Stimulated activated CD8-positive, alpha-beta memory T cell treated with anti-CD3 and anti-CD28 coated beads, Interleukin-15, amount 100 ng/mL, for 48 hours (primary cell): ENCODE data around the gene RPL27A.

Experiments used
- DNase-seq, 2 donors: peaks; one replicate each; pipeline ENCODE4 v3.0.0-alpha.2; 2020; ENCODE audit warnings: low read depth in 2 of 2

Gene RPL27A

DNA sequence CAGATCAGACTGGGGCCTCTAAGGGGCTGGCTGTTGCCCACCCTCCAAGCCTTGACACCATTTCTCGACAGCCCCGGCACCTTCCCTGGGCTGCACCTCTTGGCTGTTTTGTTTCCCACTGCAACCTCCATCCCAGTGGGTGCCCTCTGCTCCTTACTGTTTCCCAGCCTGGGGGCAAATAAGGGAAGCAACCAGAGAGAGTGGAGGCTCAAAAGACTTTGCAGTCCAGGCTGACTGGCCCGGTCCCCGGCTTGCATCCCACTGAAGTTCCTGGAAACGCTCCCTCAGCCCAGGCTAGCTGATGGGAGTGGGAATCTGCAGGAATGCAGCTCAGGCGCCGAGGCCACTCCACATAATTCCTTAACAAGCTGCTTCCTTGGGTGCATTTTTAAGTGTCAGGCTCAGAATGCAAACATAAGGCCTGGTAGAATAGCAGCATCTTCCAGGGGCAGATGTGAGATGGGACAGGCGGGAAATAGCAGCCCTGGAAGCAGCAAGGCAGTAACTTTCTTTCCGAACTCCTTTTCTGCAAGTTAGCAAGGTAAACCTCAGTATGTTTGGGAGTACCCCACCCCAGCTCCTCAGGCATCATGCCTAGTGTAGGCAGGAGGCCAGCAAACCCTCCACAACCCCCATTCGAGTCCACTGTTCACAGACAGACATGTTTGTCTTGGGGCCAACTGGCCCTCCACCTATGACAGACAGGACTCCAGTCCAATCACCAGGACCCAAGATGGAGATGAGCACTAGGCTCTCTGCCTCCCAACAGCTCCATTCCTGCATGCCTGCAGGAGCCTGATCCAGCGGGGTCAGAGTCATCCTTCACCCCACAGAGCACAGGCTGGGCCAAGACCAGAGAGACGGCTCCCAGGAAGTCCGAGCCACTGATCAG, 39.3 kb downstream of the RPL27A start:
- DNase-seq: no peak

DNA sequence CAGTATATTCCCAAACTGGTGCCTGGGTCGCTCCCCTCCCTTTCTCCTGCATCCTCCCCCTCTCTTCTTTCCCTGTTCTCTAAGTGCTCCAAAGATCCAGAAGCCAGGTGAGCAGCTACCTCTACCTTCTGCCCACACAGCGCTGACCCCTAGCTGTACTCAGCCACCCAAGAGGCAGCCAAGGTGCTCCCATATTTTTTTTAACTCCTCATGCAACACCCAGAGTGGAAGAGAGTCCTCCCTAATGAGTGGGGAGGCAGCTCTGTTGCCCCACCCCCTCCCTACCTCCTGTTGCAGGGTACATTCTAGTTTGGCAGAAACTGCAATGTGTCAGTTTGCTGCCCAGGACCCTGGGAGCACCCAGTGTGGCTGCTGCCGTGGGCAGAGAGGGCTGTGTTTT, 40.2 kb downstream of the RPL27A start:
- no peak for DNase-seq

DNA sequence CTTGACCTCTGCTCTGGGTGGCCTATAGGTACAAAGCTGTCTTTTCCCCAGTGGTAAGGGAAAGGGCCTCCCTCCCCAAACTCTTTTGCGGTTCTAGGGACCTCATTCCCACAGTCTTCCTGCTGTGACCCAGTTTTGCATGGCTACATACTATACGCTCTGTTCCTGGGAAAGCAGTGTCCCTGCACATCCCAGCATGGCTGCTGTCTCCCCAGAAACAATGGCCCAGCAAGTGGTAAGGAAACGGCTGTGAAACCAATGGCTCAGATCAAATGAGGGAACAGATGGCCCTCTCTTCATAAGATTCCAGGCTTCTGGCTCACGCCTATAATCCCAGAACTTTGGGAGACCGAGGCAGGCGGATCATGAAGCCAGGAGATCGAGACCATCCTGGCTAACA, 41.1 kb downstream of the RPL27A start:
- no peak for DNase-seq

DNA sequence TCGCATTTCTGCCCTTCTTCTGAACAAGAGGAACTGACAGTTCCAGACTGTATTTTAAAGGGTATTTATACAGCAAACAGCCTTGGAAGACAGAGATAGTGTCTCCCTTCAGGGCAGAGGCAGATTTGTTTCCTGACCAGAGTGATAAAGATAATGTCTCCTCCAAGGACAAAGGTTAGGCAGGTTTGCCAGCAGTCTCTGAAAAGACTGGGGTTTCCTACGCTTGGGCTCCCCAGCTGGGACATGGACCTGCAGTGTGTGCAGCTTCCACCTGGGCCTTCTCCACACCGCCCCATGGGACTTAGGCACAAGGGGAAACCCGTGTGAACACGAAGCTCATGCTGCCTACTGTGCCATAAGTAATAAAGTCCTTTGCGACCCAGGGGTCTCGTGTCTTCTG, 42.1 kb downstream of the RPL27A start:
- no peak for DNase-seq

DNA sequence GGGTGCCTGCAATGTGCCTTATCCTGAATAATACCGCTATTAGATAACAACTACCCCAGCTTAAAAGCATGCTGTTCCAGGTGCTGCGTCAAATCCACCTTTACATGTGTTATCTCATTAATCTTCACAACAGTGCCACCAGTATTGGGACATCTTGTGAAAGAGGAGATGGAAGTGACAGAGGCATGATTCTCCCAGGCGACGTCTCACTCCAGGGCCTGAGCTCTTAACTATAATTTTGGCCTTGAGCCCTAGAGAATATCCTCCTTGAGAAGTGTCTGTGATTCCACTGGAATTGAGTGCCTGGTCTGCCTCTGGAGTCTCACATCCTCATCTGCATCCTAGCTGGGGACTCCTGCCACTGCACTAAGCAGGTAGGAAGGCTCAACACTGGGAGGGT, 43.8 kb downstream of the RPL27A start:
- no peak for DNase-seq

DNA sequence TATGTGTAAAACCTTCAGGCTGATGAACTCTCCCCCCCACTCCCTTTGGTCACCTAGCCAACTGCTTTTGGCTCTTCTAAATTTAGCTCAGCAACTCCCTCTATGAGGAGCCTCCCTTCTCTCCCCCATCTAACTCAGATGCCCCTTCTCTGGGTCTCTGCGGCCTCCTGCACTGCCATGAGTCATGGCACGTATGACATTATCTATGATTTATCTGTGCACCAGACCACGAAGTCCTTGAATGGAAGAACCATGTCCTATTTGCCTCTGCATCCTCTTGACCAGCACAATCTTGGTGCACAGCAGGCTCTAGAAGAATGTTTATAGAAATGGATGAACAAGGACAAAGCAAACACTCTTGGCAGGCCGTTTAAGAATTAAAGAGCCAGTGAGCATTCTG, 46.0 kb downstream of the RPL27A start:
- DNase-seq: no peak

DNA sequence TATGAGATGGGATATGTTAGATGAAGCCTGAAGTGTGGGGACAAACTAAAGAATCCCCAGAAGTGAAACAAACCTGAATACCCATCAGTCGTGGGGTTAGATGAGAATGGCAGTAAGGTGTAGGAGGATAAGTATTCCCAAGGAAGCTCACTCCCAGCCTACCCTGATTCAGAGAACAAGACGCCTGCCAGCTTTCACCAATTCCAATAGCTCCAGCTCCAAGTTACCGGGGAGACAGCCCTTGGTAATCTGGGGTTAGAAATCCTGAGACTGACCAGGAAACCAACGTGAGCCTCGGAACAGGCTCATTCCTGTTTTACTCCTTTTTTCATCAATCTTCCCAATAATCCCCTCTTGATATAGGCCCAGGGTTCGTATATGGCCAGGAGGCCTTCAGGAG, 46.5 kb downstream of the RPL27A start:
- DNase-seq: no peak

DNA sequence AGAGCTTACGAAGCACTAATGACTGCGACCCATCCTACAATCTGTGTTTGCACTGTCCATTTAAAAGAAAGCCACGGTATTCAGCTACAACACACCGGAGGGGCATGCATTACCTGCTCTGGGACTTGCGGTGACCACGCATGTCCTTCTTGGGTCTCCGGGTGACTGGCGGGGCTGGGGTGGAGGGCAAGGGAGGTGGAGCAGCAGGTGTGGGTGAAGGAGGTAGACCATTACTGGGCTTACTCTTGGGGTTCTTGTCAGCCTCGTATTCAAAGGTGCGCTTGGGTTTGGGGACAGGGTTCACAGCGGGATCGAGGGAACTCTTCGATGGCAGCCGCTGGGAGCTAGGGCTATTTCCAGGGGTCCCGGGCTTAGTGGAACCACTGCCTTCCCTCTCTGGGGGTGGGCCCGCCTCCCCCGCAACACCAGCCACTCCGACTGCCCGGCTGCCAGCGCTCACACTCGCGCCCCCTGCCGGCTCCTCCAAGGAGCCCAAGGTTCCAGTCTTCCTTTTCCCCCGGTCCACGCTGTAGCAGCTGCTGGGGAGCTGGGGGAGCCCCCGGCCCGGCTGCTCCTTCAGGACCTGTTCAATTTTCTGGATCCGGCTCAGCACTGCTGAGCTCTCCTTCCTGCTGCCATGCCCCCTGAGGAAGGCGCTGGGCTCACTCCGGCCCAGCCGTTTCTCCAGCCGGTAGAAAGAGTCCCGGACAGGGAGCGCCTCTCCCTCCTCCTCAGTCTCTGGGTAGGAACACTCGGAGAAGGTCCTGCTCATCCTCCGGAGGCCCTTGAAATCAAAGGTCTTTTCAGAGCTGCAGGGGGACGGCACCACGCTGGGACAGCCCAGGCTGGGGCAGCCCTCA, 47.5 kb downstream of the RPL27A start:
- DNase-seq: no peak

DNA sequence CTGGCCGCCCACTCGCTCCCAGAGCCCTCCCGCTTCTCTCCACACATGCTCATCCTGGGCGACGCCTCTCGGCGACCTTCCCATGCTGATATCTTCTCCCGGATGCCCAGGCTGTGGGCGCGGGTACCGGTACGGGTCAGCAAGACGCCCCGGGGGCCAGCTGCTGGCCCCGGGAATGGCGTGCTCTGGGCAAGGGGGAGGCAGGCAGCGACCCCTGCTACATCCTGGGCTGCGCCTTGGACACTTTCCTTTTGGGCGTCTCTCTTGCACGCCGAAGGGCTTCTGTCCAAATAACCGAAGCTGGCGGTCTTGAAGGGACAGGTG, 48.1 kb downstream of the RPL27A start:
- DNase-seq: no peak

DNA sequence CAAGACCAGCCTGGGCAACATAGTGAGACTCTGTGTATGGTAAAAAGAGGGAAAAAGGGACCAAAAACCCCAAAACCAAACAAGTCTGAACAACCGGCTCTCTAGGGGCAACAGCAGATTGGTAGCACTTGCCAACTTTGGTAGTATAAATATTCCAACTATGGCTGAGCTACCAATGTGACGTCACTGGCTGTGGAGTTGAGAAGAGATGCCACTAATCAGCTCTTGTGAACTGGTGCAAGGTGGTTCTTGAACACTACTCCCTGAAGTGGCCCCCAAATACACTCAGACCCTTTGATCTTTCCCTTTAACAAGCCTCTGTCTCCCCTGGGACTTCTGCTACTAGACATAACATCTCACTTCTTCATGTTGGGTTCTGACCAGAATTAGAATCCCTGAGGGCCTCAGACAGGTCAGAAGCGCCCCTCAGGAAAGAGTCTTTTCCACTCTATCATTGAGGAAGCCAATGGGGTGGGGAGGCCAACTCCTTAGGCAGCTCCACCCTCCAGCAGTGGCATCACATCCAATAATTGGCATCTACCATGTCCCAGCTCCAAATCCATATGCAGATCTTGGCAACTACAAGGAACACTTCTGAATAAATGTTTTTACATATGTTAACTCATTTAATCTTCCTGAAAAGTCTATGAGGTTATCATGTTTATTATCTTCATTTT, 49.2 kb downstream of the RPL27A start:
- DNase-seq: no peak

DNA sequence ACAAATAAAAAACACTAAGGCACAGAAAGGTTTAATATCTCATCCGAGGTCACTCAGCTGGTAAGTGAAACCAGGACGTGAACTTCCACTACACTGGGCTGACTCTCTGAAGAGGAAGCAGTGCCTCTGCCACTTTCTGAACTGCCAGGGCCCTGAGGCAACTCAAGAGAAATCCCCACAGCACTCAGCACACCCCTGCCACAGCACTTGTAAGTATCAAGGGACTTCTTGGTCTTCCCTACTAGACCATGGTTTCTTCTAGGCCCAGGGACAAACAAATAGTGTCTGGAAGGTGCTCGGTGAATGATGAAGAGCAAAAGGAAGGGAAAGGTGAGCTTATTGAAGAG, 49.7 kb downstream of the RPL27A start:
- no peak for DNase-seq

DNA sequence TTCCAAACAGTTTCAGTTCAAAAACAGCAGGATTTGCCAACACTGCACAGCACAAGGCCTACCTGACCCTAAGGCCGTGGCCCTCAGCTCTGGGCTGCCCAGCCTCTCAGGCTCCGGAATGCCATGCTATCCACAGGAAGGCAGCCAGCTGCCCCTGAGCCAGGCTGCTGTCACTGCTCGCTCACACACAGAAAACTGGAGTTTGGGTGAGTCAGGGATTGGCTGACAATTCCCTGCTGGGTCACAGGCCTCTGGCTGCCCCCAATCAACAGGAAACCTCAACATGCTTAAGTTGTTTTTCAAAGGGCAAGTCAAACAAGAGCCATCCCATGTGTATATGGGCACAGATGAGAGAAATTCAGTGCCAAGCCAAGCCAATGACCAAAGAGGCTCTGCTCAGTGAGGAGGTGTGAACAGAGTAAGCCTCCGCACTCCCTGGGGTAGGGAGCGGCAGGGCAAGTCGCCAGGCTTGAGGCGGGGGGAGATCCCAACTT, 50.2 kb downstream of the RPL27A start:
- no peak for DNase-seq

DNA sequence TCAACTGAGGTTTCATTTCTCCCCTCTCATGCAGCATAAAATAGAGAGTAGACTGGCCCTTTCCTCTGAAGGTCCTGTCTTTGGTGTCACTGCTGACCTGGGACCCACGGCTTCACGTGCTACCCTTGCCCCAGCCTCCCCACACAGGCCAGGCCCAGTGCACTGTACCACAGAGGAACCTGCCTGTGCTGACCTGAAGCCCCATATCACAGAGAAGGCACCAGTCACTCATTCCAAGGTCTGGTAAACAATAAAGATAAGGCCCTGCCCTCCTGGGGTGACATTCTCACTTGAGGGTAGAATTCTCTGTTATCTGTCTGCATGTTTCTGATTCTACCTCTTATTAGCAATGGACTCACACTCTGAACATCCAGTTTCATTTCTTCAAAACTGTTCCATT, 51.3 kb downstream of the RPL27A start:
- DNase-seq: no peak

DNA sequence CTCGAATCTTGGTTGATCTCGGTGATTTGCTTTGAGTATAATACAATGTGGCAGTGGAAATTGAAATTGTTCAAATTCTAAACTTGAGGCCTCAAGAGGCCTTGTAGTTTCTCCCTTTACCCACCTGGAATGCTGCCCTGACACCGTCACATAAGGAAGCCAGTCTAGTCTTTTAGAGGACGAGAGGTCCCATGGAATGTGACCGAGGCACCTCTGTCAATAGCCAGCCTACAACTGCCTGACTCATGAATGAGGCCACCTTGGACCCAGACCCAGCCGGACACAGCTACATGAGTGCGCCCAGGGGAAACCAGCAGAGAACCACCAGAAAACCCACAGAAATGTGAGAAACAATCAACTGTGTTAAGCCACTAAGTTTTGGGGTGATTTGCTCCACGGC, 52.5 kb downstream of the RPL27A start:
- no peak for DNase-seq

DNA sequence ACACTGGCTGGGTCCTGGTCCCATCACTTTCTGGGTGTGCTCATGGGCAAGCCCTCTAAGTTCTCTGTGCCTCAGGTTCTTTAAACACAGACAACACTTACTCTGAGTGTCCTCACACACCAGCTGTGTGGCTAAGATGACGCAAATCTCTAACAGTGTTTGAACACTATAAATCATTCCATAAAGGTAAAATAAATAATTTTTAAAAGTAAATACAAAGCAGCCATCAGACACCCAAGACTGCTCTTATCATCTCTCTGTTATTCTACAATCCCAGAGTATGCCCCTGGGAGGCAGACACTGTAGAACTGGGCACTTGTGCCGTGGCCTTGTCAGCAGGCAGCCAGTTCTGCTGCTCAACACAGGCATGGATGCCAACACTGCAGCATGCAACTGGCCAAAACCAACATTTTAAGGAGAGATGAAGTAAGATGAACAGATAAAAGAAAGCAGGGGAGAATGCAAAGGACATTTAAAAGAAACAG, 56.8 kb downstream of the RPL27A start:
- no peak for DNase-seq
